HT-29 (cell line): Measurements from ENCODE around the gene CDK19. TPM values are rescaled to one million over a fixed set of nuclear protein-coding genes. Genes with fewer than 3 reads are reported as not detected.
"Not testable (repeated sequence)": the region's sequence is repeated elsewhere in the genome, so short reads cannot be mapped to it uniquely, and the experiment has no call there.

Experiments used
- DNase-seq: peaks from one replicate; pipeline ENCODE4 v3.0.0-alpha.2; 2015; ENCODE audit warnings: low spot score
- total RNA-seq: library from RNA; depleted of rRNA; stranded (reverse); fragments of >200 nt; shearing (Covaris generic); gene quantifications from 2 replicates; pipeline ENCODE4 v1.2.3, GENCODE V29; 2014

The CDK19 gene
- total RNA-seq, 1 experiment from 2014 or later = 4.0 TPM

GRCh38 chr6:110813338-110814101 is 1.7 kb downstream of the CDK19 start:
- no peak for DNase-seq

DNA sequence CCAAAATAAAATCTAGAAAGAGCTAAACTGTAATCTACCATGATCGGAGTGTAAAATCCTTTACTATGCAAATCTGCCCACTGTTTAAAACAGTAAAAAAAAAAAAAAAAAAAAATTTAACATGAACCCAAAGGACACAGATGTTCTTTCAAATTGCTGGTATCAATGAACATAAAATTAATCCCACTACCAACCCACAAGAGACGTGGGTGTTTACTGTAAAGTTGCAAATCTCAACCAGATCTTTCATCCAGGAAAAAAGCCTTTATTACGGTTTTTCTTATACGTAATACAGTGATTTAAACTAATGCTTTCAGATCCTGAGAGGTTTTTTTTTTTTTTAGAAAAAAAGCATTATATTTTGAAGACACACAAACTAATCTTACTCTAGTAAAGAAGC is 2.5 kb downstream of the CDK19 start:
- no peak for DNase-seq

- no peak for DNase-seq
These were observed 4.2 kb downstream of the CDK19 start for GRCh38 chr6:110810896-110811586.

GRCh38 chr6:110809792-110810191 is 5.5 kb downstream of the CDK19 start:
- DNase-seq = no peak

DNA sequence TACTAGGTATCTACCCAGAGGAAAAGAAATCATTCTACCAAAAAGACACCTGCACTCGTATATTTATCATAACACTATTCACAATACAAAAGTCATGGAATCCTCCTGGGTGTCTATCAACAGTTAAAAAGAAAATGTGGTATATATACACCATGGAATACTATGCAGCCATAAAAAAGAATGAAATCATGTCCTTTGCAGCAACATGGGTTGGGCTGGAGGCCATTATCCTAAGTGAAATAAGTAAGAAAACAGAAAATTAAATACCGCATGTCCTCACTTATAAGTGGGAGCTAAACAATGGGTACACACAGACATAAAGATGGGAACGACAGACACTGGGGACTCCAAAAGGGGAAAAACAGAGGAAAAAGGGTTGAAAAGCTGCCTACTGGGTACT is 13.1 kb downstream of the CDK19 start:
- not testable (repeated sequence) for DNase-seq

GRCh38 chr6:110800839-110801196 is 14.5 kb downstream of the CDK19 start:
- no peak for DNase-seq

DNA sequence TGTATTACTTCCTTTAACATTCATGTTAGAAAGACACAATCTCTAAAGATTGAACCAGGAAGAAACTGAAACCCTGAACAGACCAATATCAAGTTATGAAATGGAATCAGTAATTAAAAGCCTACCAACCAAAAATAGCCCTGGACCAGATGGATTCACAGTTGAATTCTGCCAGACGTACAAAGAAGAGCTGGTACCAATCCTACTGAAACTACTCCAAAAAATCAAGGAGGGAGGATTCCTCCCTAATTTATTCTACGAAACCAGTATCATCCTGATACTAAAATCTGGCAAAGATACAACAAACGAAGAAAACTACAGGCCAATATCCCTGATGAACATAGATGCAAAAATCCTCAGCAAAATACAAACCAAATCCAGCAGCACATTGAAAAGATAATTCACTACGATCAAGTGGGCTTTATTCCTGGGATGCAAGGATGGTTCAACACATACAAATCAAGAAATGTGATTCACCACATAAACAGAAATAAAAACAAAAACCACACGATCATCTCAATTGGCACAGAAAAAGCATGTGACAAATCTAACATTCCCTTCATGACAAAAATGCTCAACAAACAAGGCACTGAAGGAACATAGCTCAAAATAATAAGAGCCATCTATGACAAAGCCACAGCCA is 15.0 kb downstream of the CDK19 start:
- DNase-seq = no peak

- DNase-seq = no peak
These were observed 15.6 kb downstream of the CDK19 start for GRCh38 chr6:110799655-110800054.

GRCh38 chr6:110799189-110799588 is 16.1 kb downstream of the CDK19 start:
- DNase-seq = no peak

GRCh38 chr6:110795271-110795670 is 20.0 kb downstream of the CDK19 start:
- DNase-seq = no peak

DNA sequence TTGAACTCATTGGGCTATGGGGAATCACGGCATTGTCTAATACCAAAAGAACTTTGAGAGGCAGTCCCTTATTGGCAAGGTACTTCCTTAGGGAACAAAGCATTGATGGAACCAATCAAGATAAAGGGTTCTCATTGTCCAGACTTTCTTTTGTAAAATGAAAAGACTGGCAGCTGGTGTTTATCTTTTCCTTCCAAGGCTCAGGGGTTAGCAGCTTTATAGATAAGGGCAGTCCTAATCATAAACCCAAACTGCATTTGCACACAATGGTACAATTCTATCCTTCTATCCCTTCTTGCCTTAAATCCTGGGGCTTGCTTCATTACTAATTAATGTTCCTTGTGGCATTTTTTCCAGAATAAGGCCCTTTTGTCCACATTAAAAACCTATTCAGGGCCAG is 28.6 kb downstream of the CDK19 start:
- DNase-seq = no peak

DNA sequence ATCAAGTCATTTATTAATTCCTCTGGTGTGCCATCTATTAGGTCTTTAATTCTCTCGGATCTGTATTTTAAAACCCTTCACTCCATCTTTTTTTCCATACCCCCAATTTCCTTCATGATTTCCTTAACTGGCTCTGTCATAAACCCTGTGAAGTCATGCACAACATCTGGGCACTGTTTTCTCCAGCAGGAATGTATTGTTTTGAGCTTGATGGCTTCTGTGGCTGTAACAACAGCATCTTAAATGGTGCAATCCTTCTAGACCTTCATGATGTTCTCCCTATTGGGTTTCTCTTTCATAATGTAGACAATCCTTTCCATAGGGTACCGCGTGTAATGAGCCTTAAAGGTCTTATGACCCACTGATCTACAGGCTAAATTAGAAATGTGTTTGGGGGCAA is 29.0 kb downstream of the CDK19 start:
- DNase-seq = no peak

DNA sequence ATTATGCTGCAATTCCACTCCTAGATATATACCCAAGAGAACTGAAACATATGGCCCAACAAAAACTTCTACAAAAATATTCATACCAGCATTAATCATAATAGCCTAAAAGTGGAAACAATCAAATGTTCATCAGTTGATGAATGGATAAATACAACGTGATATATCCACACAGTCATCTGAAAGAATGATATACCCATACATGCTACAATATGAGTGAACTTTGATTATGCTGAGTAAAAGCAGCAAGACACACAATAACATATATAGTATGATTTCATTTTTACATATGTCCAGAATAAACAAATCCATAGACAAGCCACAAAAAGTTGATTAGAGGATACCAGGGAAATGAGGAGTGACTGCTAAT is 30.7 kb downstream of the CDK19 start:
- DNase-seq = no peak

GRCh38 chr6:110781522-110782214 is 33.6 kb downstream of the CDK19 start:
- no peak for DNase-seq

DNA sequence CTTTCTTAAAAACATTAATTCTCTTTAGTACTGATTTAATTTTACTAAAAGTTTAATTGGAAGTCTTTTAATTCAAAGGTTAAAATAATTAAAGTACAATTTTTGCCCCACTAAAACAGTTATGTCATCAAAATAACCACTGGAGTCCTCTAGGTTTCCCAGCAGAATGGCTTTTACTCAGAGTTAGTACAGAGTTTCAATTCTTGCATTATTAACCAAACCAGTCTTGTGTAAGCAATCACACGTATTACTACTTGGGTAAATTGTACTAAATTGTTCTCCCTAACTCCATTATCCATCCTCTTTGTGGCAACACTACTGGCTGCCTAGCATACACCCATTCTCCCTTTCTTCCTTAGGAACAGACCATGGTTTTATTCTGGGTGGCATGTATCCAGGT is 36.9 kb downstream of the CDK19 start:
- no peak for DNase-seq

- DNase-seq = no peak
These were observed 37.6 kb downstream of the CDK19 start for GRCh38 chr6:110777636-110778035.

- no peak for DNase-seq
These were observed 38.9 kb downstream of the CDK19 start for GRCh38 chr6:110776413-110776812.

- DNase-seq = no peak
These were observed 45.3 kb downstream of the CDK19 start for GRCh38 chr6:110769923-110770322.

DNA sequence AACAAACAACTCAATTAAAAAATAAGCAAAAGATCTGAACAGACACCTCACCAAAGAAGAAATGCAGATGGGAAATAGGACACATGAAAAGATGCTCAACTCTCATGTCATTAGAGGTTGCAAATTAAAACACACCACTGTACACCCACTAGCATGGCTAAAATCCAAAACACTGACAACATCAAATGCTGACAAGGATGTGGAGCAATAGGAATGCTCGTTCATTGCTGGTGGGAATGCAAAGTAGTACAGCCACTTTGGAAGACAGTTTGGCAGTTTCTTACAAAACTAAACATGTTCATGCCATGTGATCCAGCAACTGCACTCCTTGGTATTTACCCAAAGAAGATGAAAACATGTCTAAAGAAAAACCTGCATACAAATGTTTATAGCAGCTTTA is 47.2 kb downstream of the CDK19 start:
- no peak for DNase-seq

GRCh38 chr6:110761371-110761770 is 53.9 kb downstream of the CDK19 start:
- DNase-seq = no peak

DNA sequence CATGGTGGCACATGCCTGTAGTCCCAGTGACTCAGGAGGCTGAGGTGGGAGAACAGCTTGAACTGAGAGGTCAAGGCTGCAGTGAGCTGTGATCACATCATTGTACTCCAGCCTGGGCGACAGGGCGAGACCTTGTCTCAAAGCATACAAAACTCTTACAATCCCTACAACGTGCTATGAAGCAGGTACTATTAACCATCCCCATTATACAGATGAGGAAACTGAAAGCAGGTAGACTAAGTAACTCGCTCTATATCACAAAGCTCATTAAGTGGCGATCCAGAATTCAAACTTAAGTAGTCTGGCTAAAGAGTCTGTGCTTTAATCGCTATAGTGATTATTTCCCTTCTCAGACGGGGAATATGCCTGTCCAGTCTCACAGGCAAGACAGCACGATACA is 54.7 kb downstream of the CDK19 start:
- DNase-seq = no peak

- DNase-seq = not testable (repeated sequence)
These were observed 55.2 kb downstream of the CDK19 start for GRCh38 chr6:110760098-110760497.
